Stimulated activated naive CD8-positive, alpha-beta T cell treated with anti-CD3 and anti-CD28 coated beads, Interleukin-15, amount 100 ng/mL, for 72 hours (primary cell): Measurements from ENCODE around the gene PEMT.
"Not testable (repeated sequence)": the region's sequence is repeated elsewhere in the genome, so short reads cannot be mapped to it uniquely, and the experiment has no call there.

ENCODE experiments used
- ATAC-seq: fragments of 150-1000 bp; cut with Tn5 transposase; 2 replicates; pipeline ENCODE4 v1.10.0; 2021; ENCODE audit warnings: mild to moderate bottlenecking, moderate library complexity
- DNase-seq, 2 donors: peaks; one replicate each; pipeline ENCODE4 v3.0.0; 2021 to 2022
- H3K27ac Mint-ChIP-seq, 2 donors: one replicate each; pipeline ENCODE4 v1.8.0; 2022; ENCODE audit warnings: mild to moderate bottlenecking in 2 of 2, mixed read lengths in 2 of 2, moderate library complexity in 2 of 2
- H3K27me3 Mint-ChIP-seq: one replicate; pipeline ENCODE4 v1.8.0; 2022; ENCODE audit warnings: mixed read lengths
- H3K4me1 Mint-ChIP-seq: one replicate; pipeline ENCODE4 v1.8.0; 2022; ENCODE audit warnings: mild to moderate bottlenecking, mixed read lengths
- H3K4me3 Mint-ChIP-seq, 2 donors: one replicate each; pipeline ENCODE4 v1.8.0; 2022; ENCODE audit warnings: mild to moderate bottlenecking in 2 of 2, mixed read lengths in 2 of 2, moderate library complexity in 1 of 2
- H3K9me3 Mint-ChIP-seq, 2 donors: one replicate each; pipeline ENCODE4 v1.8.0; 2022; ENCODE audit warnings: mixed read lengths in 2 of 2

Gene PEMT, protein sequence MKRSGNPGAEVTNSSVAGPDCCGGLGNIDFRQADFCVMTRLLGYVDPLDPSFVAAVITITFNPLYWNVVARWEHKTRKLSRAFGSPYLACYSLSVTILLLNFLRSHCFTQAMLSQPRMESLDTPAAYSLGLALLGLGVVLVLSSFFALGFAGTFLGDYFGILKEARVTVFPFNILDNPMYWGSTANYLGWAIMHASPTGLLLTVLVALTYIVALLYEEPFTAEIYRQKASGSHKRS

DNA sequence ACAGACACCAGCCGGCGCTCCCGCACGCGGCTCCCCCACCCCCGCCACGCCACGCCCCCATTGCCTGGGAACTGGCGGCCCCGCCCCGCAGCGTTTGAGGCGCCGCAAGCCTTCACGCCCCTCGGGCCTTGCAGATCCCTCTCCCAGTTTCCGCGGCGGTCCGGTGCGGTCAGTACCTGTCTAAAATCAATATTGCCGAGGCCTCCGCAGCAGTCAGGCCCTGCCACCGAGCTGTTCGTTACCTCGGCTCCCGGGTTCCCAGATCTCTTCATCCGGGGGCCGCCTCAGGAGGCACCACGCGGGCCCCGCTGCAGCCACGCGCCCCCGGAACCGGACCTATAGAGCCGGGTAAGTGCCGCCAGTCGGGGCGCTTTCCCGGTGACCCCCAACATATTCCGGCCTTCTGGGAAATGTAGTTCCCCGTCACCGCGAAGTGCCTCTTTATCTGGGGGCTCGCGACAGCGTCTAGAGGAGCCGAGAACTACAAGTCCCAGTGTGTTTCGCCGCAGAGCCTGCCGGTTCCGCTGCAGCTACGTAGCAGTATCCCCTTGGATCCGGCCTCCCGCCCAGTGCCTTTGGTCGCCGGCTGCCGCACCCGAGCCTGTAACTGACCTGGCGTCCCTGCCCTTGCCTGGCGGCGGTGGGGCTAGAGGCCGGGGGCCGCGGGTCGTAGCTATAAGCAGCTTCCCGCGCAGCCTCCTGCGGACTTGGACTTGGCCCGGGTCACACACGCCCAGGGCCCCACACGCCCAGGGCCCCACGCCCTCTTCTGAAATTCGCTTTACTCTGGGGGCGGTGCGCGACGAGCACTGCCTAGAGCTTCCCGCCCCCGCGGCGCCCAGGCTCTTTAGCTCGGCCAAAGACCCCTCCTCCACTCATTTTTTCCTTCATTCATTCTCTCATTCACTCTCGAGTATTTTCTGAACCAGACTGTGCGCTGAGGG is at the start of gene PEMT:
Gene PEMT, minus strand, starts transcription at position 354 of the 944 bp plus-strand sequence. Its CDS starts 82 bp downstream, at position 272.
- Mint-ChIP-seq H3K27ac (peak within 1 kb of the TSS; percentile 92 to 95), H3K9me3 (no peaks in the 10 kb centered on the region), H3K4me1 (peaks cover 38% of the 10 kb centered on the region), H3K4me3 (peak within 1 kb of the TSS; percentile 90 to 95), H3K27me3 (no peaks in the 10 kb centered on the region)
- peak; percentile 96 for ATAC-seq
- peak; percentile 92 to 96 for DNase-seq

DNA sequence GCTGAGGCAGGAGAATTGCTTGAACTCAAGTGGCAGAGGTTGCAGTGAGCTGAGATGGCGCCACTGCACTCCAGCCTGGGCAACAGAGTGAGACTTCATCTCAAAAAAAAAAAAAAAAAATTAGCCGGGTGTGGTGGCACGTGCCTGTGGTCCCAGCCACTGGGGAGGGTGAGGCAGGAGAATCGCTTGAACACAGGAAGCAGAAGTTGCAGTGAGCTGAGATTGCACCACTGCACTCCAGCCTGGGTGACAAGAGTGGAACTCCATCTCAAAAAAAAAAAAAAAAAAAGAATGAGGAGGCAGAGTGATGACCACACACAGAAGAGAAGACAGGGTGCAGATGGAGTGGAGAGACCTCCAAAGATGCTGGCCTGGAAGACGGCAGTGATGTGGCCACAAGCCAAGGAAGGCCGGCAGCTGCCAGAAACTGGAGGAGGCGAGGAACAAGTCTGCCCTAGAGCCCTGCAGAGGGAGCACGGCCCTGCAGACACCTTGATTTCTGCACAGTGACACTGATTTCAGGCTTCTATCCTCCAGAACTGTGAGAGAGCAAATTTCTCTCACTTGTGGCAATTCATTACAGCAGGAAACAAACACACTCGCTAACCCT is 48.3 kb upstream of the PEMT start:
- not testable (repeated sequence) for ATAC-seq, H3K9me3 Mint-ChIP-seq, H3K27me3 Mint-ChIP-seq, DNase-seq, H3K4me3 Mint-ChIP-seq, H3K4me1 Mint-ChIP-seq
- peak overlapping the region in 1 of 2 donors; percentile 83 for H3K27ac Mint-ChIP-seq

DNA sequence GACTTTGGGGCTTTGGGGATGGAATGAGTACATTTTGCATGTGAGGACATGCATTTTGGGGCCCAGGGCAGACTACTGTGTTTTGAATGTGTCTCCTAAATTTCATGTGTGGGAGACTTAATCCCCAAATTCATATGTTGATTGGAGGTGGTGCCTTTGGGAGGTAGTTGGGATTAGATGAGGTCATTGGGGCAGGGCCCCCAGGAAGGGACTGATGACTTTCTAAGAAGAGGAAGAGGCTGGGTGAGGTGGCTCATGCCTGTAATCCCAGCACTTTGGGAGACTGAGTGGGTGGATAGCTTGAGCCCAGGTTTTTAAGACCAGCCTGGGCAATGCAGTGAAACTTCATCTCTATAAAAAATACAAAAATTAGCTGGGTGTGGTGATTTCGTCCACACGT is 47.0 kb upstream of the PEMT start:
- ATAC-seq = no peak
- no peak for DNase-seq
- no peaks in the 10 kb centered on the region for H3K9me3 Mint-ChIP-seq

DNA sequence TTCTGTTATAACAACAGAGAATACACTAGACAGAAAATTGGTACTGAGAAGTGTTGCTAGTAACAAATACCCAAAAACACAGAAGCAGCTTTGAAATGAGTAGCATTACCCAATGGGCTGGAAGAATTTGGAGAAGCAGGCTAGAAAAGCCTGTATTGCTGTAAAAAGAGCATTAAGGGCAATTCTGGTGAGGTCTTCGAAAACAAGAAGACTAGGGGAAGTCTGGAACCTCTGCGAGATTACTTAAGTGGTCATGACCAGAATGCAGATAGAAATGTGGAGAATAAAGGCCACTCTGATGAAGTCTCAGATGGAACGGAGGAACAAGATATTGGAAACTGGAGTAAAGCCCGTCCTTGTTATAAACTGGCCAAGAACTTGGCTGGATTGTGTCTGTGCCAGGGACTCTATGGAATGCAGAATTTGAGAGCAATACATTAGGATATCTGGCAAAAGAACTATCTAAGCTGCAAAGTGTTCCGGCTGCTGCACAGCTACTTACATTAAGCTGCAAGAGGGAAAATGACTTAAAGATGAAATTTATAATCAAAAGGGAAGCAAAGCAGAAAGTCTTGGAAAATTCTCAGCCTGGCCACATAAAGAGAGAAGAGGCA is 44.9 kb upstream of the PEMT start:
- no peak overlapping the region for H3K27ac Mint-ChIP-seq
- H3K4me3 Mint-ChIP-seq = no peak overlapping the region
- no peaks in the 10 kb centered on the region for H3K4me1 Mint-ChIP-seq
- ATAC-seq (no peak), DNase-seq (no peak)
- peaks cover 7% of the 10 kb centered on the region for H3K27me3 Mint-ChIP-seq
- H3K9me3 Mint-ChIP-seq = no peaks in the 10 kb centered on the region

More for the DNA sequence above, 47.0 kb upstream of the PEMT start:
- no peak overlapping the region for H3K4me3 Mint-ChIP-seq
- peak overlapping the region in 1 of 2 donors; percentile 13 for H3K27ac Mint-ChIP-seq
- peaks cover 7% of the 10 kb centered on the region for H3K27me3 Mint-ChIP-seq
- H3K4me1 Mint-ChIP-seq = no peaks in the 10 kb centered on the region

DNA sequence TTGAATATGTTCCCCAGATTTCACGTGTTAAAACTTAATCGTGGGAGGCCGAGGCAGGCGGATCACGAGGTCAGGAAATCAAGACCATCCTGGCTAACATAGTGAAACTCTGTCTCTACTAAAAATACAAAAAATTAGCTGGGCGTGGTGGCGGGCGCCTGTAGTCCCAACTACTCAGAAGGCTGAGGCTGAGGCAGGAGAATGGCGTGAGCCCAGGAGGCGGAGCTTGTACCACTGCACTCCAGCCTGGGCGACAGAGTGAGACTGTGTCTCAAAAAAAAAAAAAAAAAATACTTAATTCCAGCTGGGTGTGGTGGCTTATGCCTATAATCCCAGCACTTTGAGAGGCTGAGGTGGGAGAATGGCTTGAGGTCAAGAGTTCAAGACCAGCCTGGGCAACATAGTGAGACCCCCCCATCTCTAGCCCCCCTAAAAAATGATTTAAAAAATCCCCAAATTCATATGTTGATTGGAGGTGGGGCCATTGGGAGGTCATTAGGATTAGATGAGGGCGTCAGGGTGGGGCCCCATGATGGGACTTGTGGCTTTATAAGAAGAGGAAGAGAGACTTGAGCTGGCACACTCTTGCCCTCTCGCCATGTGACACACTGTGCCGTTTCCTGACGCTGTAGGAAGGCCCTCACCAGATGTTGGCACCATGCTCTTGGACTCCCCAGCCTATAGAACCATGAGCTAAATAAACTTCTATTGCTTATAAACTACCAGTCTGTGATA is 44.2 kb upstream of the PEMT start:
- H3K27me3 Mint-ChIP-seq, H3K4me1 Mint-ChIP-seq, H3K9me3 Mint-ChIP-seq, ATAC-seq, DNase-seq, H3K27ac Mint-ChIP-seq, H3K4me3 Mint-ChIP-seq: not testable (repeated sequence)

DNA sequence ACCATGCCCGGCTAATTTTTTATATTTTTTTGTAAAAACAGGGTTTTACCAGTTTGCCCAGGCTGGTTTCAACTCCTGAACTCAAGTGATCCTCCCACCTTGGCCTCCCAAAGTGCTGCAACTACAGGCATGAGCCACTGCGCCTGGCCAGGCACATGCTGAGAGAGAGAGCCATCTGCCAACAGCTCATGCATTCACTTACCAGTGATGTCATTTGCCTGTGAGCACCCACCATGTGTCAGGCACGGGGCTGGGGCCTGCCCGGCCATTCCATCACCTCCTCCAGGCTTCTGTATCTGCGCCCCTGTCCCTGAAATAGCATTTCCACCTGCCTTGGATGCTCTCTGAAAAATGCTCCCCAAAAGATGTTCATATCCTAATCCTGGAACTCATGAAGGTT is 43.6 kb upstream of the PEMT start:
- H3K4me3 Mint-ChIP-seq = no peak overlapping the region
- no peak overlapping the region for H3K27ac Mint-ChIP-seq
- H3K4me1 Mint-ChIP-seq = no peaks in the 10 kb centered on the region
- H3K27me3 Mint-ChIP-seq = peaks cover 7% of the 10 kb centered on the region
- DNase-seq = no peak
- no peaks in the 10 kb centered on the region for H3K9me3 Mint-ChIP-seq
- no peak for ATAC-seq

DNA sequence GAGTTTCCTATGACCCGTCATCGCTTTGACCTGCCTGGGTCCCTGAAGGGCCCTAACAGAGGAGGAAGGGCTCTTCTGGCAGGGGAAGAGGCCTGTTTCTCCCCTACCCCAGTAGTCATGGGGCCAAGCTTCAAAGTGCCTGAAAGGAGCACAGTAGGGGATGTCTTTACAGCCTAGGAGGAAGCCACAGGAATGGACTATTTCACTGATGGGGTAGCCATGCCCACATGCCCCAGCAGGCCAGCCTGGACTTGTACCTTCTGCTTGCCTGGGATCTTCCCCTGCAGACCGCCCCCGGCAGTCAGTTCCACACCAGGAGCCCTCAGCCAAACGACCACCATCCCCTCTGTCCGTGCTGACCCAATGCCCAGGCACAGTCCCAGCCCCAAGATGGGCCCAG is 41.8 kb upstream of the PEMT start:
- ATAC-seq (no peak), DNase-seq (no peak)
- no peak overlapping the region for H3K4me3 Mint-ChIP-seq

DNA sequence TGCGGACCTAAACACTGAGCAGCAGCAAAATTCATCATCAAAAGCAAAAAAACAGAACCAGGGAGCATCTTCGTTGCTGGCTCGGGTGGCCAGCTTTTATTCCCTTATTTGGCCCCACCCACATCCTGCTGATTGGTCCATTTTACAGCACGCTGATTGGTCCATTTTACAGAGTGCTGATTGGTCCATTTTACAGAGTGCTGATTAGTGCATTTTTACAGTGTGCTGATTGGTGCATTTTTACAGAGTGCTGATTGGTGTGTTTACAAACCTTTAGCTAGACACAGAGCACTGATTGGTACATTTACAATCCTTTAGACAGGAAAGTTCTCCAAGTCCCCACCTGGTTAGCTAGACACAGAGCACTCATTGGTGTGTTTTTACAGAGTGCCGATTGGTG is 41.2 kb upstream of the PEMT start:
- not testable (repeated sequence) for H3K27ac Mint-ChIP-seq, H3K9me3 Mint-ChIP-seq, H3K4me3 Mint-ChIP-seq, H3K27me3 Mint-ChIP-seq, ATAC-seq, H3K4me1 Mint-ChIP-seq, DNase-seq

More for the DNA sequence above, 41.8 kb upstream of the PEMT start:
- Mint-ChIP-seq H3K27me3 (peaks cover 3% of the 10 kb centered on the region), H3K27ac (no peak overlapping the region), H3K9me3 (no peaks in the 10 kb centered on the region), H3K4me1 (peaks cover 9% of the 10 kb centered on the region)

DNA sequence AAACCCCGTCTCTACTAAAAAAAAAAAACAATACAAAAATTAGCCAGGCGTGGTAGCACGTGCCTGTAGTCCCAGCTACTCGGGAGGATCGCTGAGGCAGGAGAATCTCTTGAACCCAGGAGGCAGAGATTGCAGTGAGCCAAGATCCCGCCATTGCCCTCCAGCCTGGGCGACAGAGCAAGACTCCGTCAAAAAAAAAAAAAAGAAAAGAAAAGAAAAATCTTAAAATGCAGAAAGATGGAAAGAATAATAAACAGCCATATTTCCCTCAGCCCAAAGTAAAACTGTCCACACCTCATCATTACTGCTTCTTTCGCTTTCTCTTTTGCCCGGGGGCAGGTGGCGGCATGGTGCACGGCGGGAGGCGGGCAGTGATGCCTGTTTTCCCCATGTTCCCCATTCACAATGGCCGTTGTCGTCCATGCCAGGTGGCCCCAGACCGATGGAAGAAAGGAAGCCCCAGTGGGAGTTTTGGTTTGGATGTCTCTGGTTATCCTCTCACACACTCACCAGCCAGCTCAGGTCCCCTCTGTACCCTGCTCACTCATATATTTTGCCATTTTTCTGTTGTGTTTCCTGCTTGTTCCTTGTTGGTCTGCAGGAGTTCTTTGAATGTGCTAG is 37.0 kb upstream of the PEMT start:
- DNase-seq (peak; percentile 28 to 50), ATAC-seq (peak; percentile 88)
- Mint-ChIP-seq H3K27me3 (no peaks in the 10 kb centered on the region), H3K4me1 (peaks cover 9% of the 10 kb centered on the region), H3K9me3 (no peaks in the 10 kb centered on the region), H3K27ac (peak overlapping the region; percentile 94 to 95), H3K4me3 (peak overlapping the region; percentile 80 to 84)

DNA sequence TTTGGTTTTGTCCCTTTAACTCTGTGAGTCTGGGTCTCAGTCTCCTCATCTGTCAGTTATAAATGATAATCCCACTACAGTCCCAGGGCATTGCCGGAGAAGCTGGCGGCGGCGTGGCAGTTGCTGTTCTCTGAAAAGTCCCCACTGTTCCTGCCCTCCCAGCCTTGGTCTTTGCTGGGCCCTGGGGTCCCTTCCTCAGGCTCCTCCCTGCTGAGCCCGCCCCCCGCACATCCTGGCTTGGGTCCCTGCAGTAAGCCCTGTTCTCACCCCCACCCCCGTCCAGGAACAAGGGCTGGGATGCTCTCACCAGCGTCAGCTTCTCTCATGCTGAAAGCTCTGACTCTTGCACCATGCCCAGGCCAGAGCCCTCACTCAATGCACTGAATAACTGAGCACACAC is 35.3 kb upstream of the PEMT start:
- ATAC-seq (no peak), DNase-seq (no peak)
- Mint-ChIP-seq H3K4me1 (peaks cover 16% of the 10 kb centered on the region), H3K4me3 (no peak overlapping the region), H3K9me3 (no peaks in the 10 kb centered on the region), H3K27ac (peak overlapping the region in 1 of 2 donors; percentile 33), H3K27me3 (no peaks in the 10 kb centered on the region)

DNA sequence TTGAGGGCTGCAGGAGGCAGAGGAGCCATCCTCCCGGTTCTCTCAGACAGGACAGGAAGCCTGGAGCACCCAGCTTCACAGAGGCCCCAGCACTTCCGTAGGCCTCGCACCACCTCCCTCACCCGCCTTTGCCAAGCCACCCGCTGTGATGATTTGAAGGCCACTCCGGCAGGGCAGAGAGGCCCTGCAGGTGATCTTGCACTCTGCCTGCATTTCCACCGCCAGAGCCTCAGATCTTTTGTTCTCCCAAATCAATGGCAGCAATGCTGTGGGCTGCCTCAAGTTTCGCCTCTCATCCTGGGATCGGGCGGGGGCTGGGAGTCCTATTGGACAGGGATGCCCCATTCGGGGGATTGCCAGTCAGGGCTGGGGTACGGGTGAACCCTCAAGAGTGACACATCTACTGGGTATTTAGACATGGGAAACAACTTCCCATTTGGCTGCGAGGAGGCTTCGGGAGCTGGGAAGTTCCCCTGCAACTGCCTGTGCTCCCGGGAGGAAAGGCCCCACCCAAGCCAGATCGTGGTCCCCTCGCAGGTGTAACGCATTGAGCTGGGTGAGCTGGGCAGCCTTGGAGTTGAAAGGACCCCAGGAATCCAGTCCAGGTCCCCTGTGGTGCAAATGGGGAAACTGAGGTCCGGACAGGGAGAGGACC is 34.8 kb upstream of the PEMT start:
- no peak for DNase-seq
- H3K4me1 Mint-ChIP-seq = peaks cover 16% of the 10 kb centered on the region
- peak overlapping the region in 1 of 2 donors; percentile 80 for H3K27ac Mint-ChIP-seq
- H3K4me3 Mint-ChIP-seq = no peak overlapping the region
- ATAC-seq = no peak
- H3K27me3 Mint-ChIP-seq = no peaks in the 10 kb centered on the region
- H3K9me3 Mint-ChIP-seq = no peaks in the 10 kb centered on the region

DNA sequence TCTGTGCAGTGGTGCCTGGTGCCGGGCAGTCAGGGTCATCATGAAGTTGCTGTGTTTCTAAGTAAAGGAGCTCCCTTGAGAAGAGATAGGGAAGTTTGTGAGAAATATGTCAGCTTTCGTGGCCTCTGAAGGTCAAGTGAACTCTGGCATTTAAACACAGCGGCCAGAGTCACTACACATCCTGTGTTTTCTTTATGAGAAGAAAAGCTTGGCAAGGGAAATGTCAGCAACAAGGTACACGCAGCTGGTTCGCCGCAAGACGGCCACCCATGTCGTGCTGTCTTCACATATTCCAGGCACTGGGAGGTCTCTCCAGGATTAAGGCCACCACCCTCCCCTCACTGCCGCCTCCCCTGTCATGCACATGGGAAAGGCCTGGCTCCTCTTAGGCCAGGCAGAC is 33.2 kb upstream of the PEMT start:
- H3K4me1 Mint-ChIP-seq = peaks cover 16% of the 10 kb centered on the region
- no peak overlapping the region for H3K27ac Mint-ChIP-seq
- ATAC-seq (no peak), DNase-seq (no peak)
- no peaks in the 10 kb centered on the region for H3K27me3 Mint-ChIP-seq
- H3K9me3 Mint-ChIP-seq = no peaks in the 10 kb centered on the region
- H3K4me3 Mint-ChIP-seq = no peak overlapping the region

DNA sequence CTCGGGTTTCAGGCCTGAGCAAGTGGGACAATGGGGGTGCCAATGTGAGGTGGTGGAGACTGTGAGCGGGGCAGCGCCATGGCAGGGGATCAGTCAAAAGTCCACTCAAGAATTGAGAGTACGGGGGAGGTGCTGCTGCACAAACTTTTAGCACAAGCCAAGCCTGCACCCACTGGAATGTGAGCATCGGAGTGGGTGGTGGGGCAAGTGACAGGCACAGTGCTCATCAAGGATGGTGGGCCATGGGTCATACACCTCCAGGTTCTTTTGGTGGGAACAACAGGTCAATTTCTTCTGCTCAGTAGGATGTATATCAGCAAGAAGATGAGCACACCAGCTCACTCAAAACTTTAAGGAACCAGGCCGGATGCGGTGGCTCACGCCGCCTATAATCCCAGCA is 32.4 kb upstream of the PEMT start:
- Mint-ChIP-seq H3K27me3 (no peaks in the 10 kb centered on the region), H3K9me3 (no peaks in the 10 kb centered on the region), H3K27ac (no peak overlapping the region), H3K4me1 (peaks cover 13% of the 10 kb centered on the region), H3K4me3 (no peak overlapping the region)
- ATAC-seq = no peak
- DNase-seq = no peak

DNA sequence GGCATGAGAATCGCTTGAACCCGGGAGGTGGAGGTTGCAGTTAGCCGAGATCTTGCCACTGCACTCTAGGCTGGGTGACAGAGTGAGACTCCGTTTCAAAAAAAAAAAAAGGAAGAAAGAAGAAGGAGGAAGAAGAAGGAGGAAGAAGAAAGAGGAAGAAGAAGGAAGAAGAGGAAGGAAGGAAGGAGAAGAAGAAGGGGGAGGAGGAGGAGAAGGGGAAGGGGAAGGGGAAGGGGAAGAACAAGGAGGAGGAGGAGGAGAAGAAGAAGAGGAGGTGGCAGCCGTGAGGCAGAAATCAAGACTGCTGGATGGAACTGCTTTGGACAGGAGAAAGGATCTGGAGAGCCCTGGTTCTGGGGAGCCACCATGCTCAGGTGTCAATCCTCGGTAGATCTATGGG is 29.7 kb upstream of the PEMT start:
- DNase-seq = no peak
- H3K27me3 Mint-ChIP-seq = no peaks in the 10 kb centered on the region
- H3K4me1 Mint-ChIP-seq = peaks cover 7% of the 10 kb centered on the region
- no peaks in the 10 kb centered on the region for H3K9me3 Mint-ChIP-seq
- ATAC-seq = no peak
- no peak overlapping the region for H3K4me3 Mint-ChIP-seq
- H3K27ac Mint-ChIP-seq = no peak overlapping the region
